ENCODE data around the gene PRKRA.

The PRKRA gene

DNA sequence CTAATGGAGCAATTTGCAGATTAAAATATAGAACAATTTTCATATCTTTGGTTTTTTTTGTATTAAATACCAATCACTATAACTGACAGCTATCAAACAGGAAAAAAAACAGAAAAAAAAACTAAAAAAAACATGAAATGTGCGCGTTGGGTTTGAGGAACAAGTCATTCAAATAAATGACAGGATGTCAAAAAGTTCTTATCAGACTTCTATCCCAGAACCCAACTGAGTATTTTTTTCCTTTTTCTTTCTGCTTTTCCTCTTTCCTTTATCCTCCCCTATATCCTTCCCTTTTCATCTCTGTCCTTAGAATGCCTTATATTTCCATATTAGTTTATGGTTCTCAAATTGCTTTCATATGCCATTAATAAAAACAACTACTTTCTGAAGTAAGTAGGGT lies 14.3 kb downstream of the PRKRA start:
- DNase-seq = no peak
- no CpG with 5 or more reads among the region's 2 CpGs for WGBS (ENCODE audit: extremely low coverage, insufficient coverage, insufficient read length)
- peaks cover 0 to 3% of the 10 kb centered on the region in 2 experiments for H3K4me1 ChIP-seq (ENCODE audit: control insufficient read depth in 1 of 2, insufficient read depth in 2 of 2, low read length in 2 of 2)
- no peak overlapping the region for H3K23ac ChIP-seq (ENCODE audit: low read length)
- H2BK120ac ChIP-seq (ENCODE audit: insufficient read depth, low read length, poor library complexity) = no peak overlapping the region
- no peak overlapping the region for H2AK5ac ChIP-seq (ENCODE audit: low read length)
- H3K14ac ChIP-seq (ENCODE audit: low read length) = no peak overlapping the region
- H3K36me3 ChIP-seq (ENCODE audit: control insufficient read depth in 1 of 2, insufficient read depth in 2 of 2, low read length in 2 of 2) = peaks cover 17 to 22% of the 10 kb centered on the region in 2 experiments
- H3K4ac ChIP-seq (ENCODE audit: low read depth, low read length) = no peak overlapping the region
- no peak overlapping the region for H2BK5ac ChIP-seq (ENCODE audit: low read depth, low read length, poor library complexity)
- H3K4me3 ChIP-seq (ENCODE audit: low read depth, low read length) = no peak overlapping the region
- no peak overlapping the region for H4K91ac ChIP-seq (ENCODE audit: low read depth, low read length)
- H3K18ac ChIP-seq (ENCODE audit: low read length) = no peak overlapping the region
- no peaks in the 10 kb centered on the region for H3K79me1 ChIP-seq (ENCODE audit: low read length)
- H4K12ac ChIP-seq (ENCODE audit: low read depth, low read length) = no peak overlapping the region
- H3K79me2 ChIP-seq (ENCODE audit: control insufficient read depth, insufficient read depth, low read length, poor library complexity) = no peaks in the 10 kb centered on the region
- H3K9ac ChIP-seq (ENCODE audit: low read length) = no peak overlapping the region
- no peak overlapping the region for H3K4me2 ChIP-seq (ENCODE audit: low read length)
- H2AFZ ChIP-seq (ENCODE audit: insufficient read depth, low read length, poor library complexity) = no peak overlapping the region
- H4K8ac ChIP-seq (ENCODE audit: low read depth, low read length) = no peak overlapping the region
- H3K9me3 ChIP-seq (ENCODE audit: insufficient read depth, low read depth, low read length) = no peaks in the 10 kb centered on the region
- no peak overlapping the region for H2BK12ac ChIP-seq (ENCODE audit: low read length)
- H3K27me3 ChIP-seq (ENCODE audit: insufficient read depth, low read length) = no peaks in the 10 kb centered on the region
- no peak overlapping the region for H3K27ac ChIP-seq (ENCODE audit: low read depth, low read length)

DNA sequence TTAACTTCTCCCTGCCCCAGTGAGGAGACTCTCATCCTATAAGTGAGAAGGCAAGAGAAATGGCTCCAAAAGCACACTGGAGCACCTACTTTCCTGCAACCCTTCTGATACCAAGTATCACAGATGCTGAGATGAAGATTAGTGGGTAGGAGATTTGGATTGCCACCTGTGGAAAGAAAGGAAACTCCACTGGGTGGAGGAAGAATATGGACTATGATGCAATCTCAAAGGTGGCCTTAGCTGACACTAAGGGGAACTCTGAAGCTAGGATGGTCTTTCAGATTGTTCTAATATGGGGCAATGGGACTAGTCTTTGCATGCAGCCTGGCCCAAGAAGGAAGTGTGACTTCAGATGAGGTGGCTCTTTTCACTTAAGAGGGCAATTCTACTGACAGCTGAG lies 21.6 kb downstream of the PRKRA start:
- Histone ChIP-seq H3K4me1 (ENCODE audit: control insufficient read depth in 1 of 2, insufficient read depth in 2 of 2, low read length in 2 of 2) (no peaks in the 10 kb centered on the region), H3K4me3 (ENCODE audit: low read depth, low read length) (no peak overlapping the region), H3K36me3 (ENCODE audit: control insufficient read depth in 1 of 2, insufficient read depth in 2 of 2, low read length in 2 of 2) (peaks cover 11 to 32% of the 10 kb centered on the region in 2 experiments), H3K27ac (ENCODE audit: low read depth, low read length) (no peak overlapping the region), H2BK5ac (ENCODE audit: low read depth, low read length, poor library complexity) (no peak overlapping the region), H3K18ac (ENCODE audit: low read length) (no peak overlapping the region), H2AFZ (ENCODE audit: insufficient read depth, low read length, poor library complexity) (no peak overlapping the region), H3K4ac (ENCODE audit: low read depth, low read length) (no peak overlapping the region), H3K79me2 (ENCODE audit: control insufficient read depth, insufficient read depth, low read length, poor library complexity) (no peaks in the 10 kb centered on the region), H3K14ac (ENCODE audit: low read length) (no peak overlapping the region), H4K12ac (ENCODE audit: low read depth, low read length) (no peak overlapping the region), H3K79me1 (ENCODE audit: low read length) (no peaks in the 10 kb centered on the region), H3K4me2 (ENCODE audit: low read length) (no peak overlapping the region), H3K9me3 (ENCODE audit: insufficient read depth, low read depth, low read length) (no peaks in the 10 kb centered on the region), H4K91ac (ENCODE audit: low read depth, low read length) (no peak overlapping the region), H3K27me3 (ENCODE audit: insufficient read depth, low read length) (no peaks in the 10 kb centered on the region), H4K8ac (ENCODE audit: low read depth, low read length) (no peak overlapping the region), H2BK120ac (ENCODE audit: insufficient read depth, low read length, poor library complexity) (no peak overlapping the region), H2BK12ac (ENCODE audit: low read length) (no peak overlapping the region), H3K23ac (ENCODE audit: low read length) (no peak overlapping the region), H3K9ac (ENCODE audit: low read length) (no peak overlapping the region), H2AK5ac (ENCODE audit: low read length) (no peak overlapping the region)
- no peak for DNase-seq

DNA sequence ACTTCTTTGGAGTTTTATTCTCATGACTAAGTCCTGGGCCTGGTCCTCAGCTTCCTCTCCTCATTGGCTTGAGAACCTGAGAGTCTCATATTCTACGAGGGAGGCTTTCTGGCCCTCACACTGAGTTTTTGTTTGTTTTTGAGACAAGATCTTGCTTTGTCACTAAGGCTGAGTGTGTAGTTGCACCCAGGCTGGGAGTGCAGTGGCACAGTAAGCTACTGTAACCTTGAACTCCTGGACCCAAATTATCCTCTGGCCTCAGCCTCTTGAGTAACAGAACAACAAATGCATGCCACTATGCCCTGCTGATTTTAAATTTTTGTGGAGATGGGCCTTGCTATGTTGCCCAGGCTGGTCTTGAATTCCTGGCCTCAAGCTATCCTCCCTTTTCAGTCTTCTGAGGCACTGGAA lies 22.6 kb downstream of the PRKRA start:
- H3K23ac ChIP-seq (ENCODE audit: low read length) = no peak overlapping the region
- no peak overlapping the region for H2BK5ac ChIP-seq (ENCODE audit: low read depth, low read length, poor library complexity)
- H3K4me1 ChIP-seq (ENCODE audit: control insufficient read depth in 1 of 2, insufficient read depth in 2 of 2, low read length in 2 of 2) = no peaks in the 10 kb centered on the region
- no peak overlapping the region for H2BK12ac ChIP-seq (ENCODE audit: low read length)
- no peak overlapping the region for H2AFZ ChIP-seq (ENCODE audit: insufficient read depth, low read length, poor library complexity)
- H3K9ac ChIP-seq (ENCODE audit: low read length) = no peak overlapping the region
- H3K14ac ChIP-seq (ENCODE audit: low read length) = no peak overlapping the region
- no peaks in the 10 kb centered on the region for H3K27me3 ChIP-seq (ENCODE audit: insufficient read depth, low read length)
- H3K36me3 ChIP-seq (ENCODE audit: control insufficient read depth in 1 of 2, insufficient read depth in 2 of 2, low read length in 2 of 2) = peaks cover 4 to 28% of the 10 kb centered on the region in 2 experiments
- no peak overlapping the region for H3K4ac ChIP-seq (ENCODE audit: low read depth, low read length)
- no peak overlapping the region for H2BK120ac ChIP-seq (ENCODE audit: insufficient read depth, low read length, poor library complexity)
- no peak overlapping the region for H3K18ac ChIP-seq (ENCODE audit: low read length)
- H2AK5ac ChIP-seq (ENCODE audit: low read length) = no peak overlapping the region
- no peak overlapping the region for H3K4me2 ChIP-seq (ENCODE audit: low read length)
- no peak overlapping the region for H3K4me3 ChIP-seq (ENCODE audit: low read depth, low read length)
- WGBS (ENCODE audit: extremely low coverage, insufficient coverage, insufficient read length) = no CpG with 5 or more reads among the region's 1 CpG
- no peak overlapping the region for H4K12ac ChIP-seq (ENCODE audit: low read depth, low read length)
- peak; percentile 55 to 80 for DNase-seq
- H3K79me2 ChIP-seq (ENCODE audit: control insufficient read depth, insufficient read depth, low read length, poor library complexity) = no peaks in the 10 kb centered on the region
- no peak overlapping the region for H4K8ac ChIP-seq (ENCODE audit: low read depth, low read length)
- no peaks in the 10 kb centered on the region for H3K9me3 ChIP-seq (ENCODE audit: insufficient read depth, low read depth, low read length)
- no peak overlapping the region for H3K27ac ChIP-seq (ENCODE audit: low read depth, low read length)
- no peak overlapping the region for H4K91ac ChIP-seq (ENCODE audit: low read depth, low read length)
- no peaks in the 10 kb centered on the region for H3K79me1 ChIP-seq (ENCODE audit: low read length)

DNA sequence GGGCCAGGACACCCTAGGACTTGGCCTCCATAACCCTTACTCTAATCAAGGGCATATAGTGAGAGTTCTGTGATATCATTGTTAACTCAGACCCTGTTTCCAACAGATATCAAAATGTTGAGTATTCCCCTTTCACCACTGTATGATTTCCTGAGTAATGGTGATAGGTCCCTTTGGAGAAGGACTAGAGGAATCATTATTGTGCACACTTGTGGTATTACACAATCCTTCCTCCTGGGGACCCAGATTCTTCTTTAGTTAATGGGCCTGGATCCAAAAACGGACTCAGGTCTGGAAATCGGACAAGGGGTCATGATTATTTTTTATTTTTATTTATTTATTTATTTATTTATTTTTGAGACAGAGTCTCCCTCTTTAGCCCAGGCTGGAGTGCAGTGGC lies 23.5 kb downstream of the PRKRA start:
- H3K4me2 ChIP-seq (ENCODE audit: low read length) = no peak overlapping the region
- WGBS (ENCODE audit: extremely low coverage, insufficient coverage, insufficient read length) = no CpG with 5 or more reads among the region's 2 CpGs
- H3K4me3 ChIP-seq (ENCODE audit: low read depth, low read length) = no peak overlapping the region
- H3K4ac ChIP-seq (ENCODE audit: low read depth, low read length) = no peak overlapping the region
- no peak overlapping the region for H3K18ac ChIP-seq (ENCODE audit: low read length)
- H2BK5ac ChIP-seq (ENCODE audit: low read depth, low read length, poor library complexity) = no peak overlapping the region
- H3K4me1 ChIP-seq (ENCODE audit: control insufficient read depth in 1 of 2, insufficient read depth in 2 of 2, low read length in 2 of 2) = no peaks in the 10 kb centered on the region
- no peak overlapping the region for H2BK12ac ChIP-seq (ENCODE audit: low read length)
- no peak overlapping the region for H3K23ac ChIP-seq (ENCODE audit: low read length)
- H2AK5ac ChIP-seq (ENCODE audit: low read length) = no peak overlapping the region
- no peaks in the 10 kb centered on the region for H3K79me2 ChIP-seq (ENCODE audit: control insufficient read depth, insufficient read depth, low read length, poor library complexity)
- H4K8ac ChIP-seq (ENCODE audit: low read depth, low read length) = no peak overlapping the region
- H3K27me3 ChIP-seq (ENCODE audit: insufficient read depth, low read length) = no peaks in the 10 kb centered on the region
- DNase-seq = no peak
- no peak overlapping the region for H2BK120ac ChIP-seq (ENCODE audit: insufficient read depth, low read length, poor library complexity)
- no peaks in the 10 kb centered on the region for H3K9me3 ChIP-seq (ENCODE audit: insufficient read depth, low read depth, low read length)
- H4K12ac ChIP-seq (ENCODE audit: low read depth, low read length) = no peak overlapping the region
- peaks cover 4 to 28% of the 10 kb centered on the region in 2 experiments for H3K36me3 ChIP-seq (ENCODE audit: control insufficient read depth in 1 of 2, insufficient read depth in 2 of 2, low read length in 2 of 2)
- no peak overlapping the region for H3K27ac ChIP-seq (ENCODE audit: low read depth, low read length)
- H4K91ac ChIP-seq (ENCODE audit: low read depth, low read length) = no peak overlapping the region
- H3K79me1 ChIP-seq (ENCODE audit: low read length) = no peaks in the 10 kb centered on the region
- no peak overlapping the region for H3K9ac ChIP-seq (ENCODE audit: low read length)
- H2AFZ ChIP-seq (ENCODE audit: insufficient read depth, low read length, poor library complexity) = no peak overlapping the region
- no peak overlapping the region for H3K14ac ChIP-seq (ENCODE audit: low read length)

Measured in trophoblast cell (in vitro differentiated cells and primary cell).